Choroid plexus epithelial cell (primary cell): Measurements from ENCODE around the gene PNRC2.

Experiments used
- DNase-seq: peaks from one replicate; pipeline ENCODE4 v3.0.0-alpha.2; 2010; ENCODE audit warnings: low read depth
- H3K4me3 ChIP-seq: 2 replicates; pipeline ENCODE4 v1.5.1; 2011; ENCODE audit warnings: low read depth, mild to moderate bottlenecking, control low read depth, low read length, moderate library complexity
- CTCF ChIP-seq: conservative IDR thresholded peaks from 2 replicates; pipeline ENCODE4 v1.5.1; 2011; ENCODE audit warnings: low read depth, mild to moderate bottlenecking, control low read depth, inconsistent platforms, low read length, moderate library complexity

The PNRC2 gene

GRCh38 chr1:23927097-23927496 lies 32.5 kb upstream of the PNRC2 start:
- H3K4me3 ChIP-seq = no peak overlapping the region
- no peak for TF ChIP-seq CTCF
- no peak for DNase-seq

DNA sequence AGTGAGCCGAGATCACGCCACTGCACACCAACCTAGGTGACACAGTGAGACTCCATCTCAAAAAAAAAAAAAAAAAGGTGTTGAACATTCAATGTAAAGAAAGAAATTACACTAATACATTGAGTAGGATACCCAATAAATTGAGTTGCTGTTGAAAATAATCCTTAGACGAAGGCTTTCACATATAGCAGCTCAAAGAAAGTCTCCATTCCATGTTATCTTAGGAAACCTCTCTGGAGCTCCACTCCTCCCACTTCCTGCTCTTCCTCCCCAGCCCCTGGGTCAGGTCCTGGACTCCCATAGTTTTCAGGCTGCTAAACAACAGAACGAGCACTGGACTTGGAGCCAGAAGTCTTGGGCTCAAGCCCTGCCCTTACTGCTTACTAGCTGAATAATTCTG lies 30.8 kb upstream of the PNRC2 start:
- DNase-seq = no peak
- TF ChIP-seq CTCF = no peak
- no peak overlapping the region for H3K4me3 ChIP-seq

DNA sequence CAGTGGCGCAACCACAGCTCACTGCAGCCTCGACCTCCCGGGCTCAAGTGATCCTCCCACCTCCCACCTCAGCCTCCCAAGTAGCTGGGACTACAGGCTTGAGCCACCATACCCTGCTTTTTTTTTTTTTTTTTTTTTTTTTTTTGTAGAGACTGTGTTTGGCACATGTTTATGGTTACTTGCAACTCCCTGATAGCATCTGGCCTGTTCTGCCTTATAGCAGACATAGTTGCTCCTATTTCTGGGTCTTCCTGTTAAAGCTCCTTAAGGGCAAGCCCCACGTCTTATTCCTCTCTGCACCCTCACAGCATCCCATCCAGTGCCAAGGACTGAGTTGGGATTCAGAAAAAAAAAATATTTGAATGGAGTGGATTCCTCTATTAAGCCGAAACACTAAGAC lies 29.4 kb upstream of the PNRC2 start:
- TF ChIP-seq CTCF = no peak
- no peak overlapping the region for H3K4me3 ChIP-seq
- no peak for DNase-seq

DNA sequence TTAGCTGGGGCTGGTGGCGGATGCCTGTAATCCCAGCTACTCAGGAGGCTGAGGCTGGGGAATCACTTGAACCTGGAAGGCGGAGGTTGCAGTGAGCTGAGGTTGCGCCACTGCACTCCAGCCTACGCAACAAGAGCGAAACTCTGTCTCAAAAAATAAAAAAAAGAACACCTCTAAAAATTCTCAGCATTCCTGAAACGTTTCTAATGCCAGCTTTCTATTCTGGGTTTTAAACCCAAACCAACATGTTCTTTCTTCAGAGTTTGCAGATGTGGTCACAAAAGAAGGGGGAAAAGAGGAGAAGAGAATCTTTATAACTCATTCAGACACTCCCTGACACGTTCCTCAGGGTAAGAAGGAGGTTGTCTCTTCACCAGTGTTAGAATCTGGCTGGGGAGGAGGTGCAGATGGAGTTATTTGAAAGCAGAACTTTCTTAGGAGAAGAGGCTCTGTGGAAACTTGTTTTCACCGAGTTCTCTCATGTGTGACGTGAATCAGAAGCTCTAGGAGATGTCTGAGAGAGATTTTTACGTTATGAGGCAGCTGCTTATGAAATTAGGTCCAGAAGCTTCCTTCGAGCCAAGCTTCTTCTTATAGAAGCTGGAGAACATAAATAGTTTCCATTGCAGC lies 28.7 kb upstream of the PNRC2 start:
- H3K4me3 ChIP-seq = no peak overlapping the region
- no peak for TF ChIP-seq CTCF
- peak; percentile 81 for DNase-seq

- no peak for TF ChIP-seq CTCF
- no peak for DNase-seq
- no peak overlapping the region for H3K4me3 ChIP-seq
Observed at GRCh38 chr1:23931491-23931880, 28.1 kb upstream of the PNRC2 start.

DNA sequence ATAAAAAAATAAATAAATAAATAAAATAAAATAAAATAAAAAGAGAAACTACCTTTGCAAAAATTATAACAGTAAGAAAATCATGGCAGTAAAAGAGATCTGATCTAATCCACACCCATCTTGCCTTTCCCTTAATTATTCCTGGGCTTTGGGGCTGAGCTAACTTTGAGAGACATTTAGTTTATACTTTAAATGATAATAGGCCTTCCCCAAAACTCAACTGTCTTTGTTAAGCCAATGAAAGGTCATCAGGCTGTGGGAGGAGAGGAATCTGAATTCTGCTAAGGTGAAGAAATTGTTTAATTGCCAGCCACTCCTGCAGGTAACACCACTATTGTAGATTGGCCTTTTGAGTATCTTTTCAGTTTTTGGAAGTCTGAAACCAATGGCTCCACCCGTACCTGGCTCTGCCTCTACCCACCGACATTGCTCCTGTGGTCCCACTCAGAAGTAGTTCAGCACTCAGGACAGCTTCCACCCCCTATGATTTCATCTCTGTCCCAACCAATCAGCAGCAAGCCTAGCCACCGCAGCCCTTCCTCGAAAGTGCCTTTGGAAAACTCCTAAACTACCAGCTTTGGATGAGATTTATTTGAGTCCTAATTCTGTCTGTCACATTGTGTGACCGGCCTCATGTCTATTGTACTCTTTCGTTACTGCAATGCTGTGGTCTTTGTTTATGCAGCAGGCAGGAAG lies 23.0 kb upstream of the PNRC2 start:
- no peak for TF ChIP-seq CTCF
- no peak for DNase-seq

DNA sequence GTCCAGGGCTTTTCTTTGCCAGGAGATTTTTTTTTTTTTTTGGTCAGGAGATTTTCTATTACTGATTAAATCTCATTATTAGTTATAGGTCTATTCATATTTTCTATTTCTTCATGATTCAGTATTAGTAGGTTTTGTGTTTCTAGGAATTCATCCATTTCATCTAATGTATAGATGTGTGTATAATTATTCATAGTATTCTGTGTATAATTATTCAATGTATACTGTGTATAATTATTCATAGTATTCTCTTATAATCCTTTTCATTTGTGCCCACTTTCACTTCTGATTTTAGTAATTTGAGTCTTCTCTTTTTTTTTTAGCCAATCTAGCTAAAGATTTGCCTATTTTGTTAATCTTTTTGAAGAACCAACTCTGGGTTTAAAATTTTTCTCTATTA lies 12.3 kb upstream of the PNRC2 start:
- DNase-seq = no peak
- H3K4me3 ChIP-seq = no peak overlapping the region
- TF ChIP-seq CTCF = no peak

More for the DNA sequence above, 23.0 kb upstream of the PNRC2 start:
- H3K4me3 ChIP-seq = no peak overlapping the region
